GM20431 (cell line): ENCODE data around the gene NKAIN2.
"Not testable (repeated sequence)": the region's sequence is repeated elsewhere in the genome, so short reads cannot be mapped to it uniquely, and the experiment has no call there.

Experiments
- in situ Hi-C: fragments of 300-500 bp; cut with MseI, MboI; formaldehyde crosslinking; loops from one replicate; pipeline ENCODE4 v1.15.0; 2020; ENCODE audit warnings: low sequenced_read_pairs; ENCODE audit not compliant: unreplicated experiment

NKAIN2 gene

DNA sequence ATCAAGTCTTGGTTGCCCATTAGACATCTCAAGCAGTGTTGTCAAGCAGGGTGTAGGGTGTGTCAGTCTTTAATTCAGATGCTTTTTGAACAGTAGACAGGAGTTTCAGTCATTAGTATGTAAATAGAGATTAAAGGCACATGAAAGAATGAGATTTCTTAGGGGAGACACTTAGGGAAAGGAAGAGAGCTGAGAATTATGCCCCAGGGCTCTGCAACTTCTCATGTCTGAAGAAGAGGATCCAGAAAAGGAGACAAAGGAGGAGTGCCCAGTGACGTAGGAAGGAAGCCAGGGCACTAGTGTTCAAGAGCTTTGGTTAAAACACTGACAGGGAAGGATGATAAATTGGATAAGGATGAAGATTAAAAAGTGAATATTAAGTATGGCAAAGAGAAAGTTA, 569.7 kb downstream of the NKAIN2 start:
- in situ Hi-C loops, result no loop called here

DNA sequence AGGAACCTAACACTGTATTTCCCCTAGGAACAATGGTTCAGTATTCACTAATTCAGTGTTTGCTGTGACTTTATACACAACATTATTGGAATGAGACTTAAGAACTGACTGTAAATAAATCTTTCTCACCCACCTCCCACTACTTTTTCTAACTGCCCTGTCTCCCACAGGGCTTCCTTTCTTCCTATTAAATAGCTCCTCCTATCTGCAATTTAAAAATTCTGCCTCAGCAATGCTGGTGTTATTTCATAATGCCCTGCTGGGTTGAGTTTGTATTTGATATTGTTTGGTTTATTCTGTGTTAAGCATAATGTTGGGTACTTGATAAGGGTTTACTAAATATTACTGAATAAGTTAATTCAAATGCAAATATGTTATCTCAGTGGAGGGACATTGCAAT, 585.5 kb downstream of the NKAIN2 start:
- in situ Hi-C loops, result no loop called here

- in situ Hi-C loops, result no loop called here
Measured at GRCh38 chr6:124393536-124393935, 589.9 kb downstream of the NKAIN2 start.

GRCh38 chr6:124396361-124396760, 592.7 kb downstream of the NKAIN2 start:
- in situ Hi-C loops, result no loop called here

- in situ Hi-C loops, result no loop called here
Measured at GRCh38 chr6:124400261-124400999, 596.8 kb downstream of the NKAIN2 start.

- in situ Hi-C loops, result not testable (repeated sequence)
Measured at GRCh38 chr6:124410425-124410824, 606.8 kb downstream of the NKAIN2 start.

DNA sequence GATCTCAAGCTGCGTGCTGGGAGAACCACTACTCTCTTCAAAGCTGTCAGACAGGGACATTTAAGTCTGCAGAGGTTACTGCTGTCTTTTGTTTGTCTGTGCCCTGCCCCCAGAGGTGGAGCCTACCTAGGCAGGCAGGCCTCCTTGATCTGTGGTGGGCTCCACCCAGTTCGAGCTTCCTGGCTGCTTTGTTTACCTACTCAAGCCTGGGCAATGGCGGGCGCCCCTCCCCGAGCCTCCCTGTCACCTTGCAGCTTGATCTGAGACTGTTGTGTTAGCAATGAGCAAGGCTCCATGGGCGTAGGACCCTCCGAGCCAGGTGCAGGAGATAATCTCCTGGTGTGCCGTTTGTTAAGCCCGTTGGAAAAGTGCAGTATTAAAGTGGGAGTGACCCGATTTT, 609.0 kb downstream of the NKAIN2 start:
- in situ Hi-C loops, result not testable (repeated sequence)

GRCh38 chr6:124420116-124420840, 616.6 kb downstream of the NKAIN2 start:
- in situ Hi-C loops, result no loop called here

- in situ Hi-C loops, result no loop called here
Measured at GRCh38 chr6:124423621-124424020, 620.0 kb downstream of the NKAIN2 start.

GRCh38 chr6:124430740-124431318, 627.2 kb downstream of the NKAIN2 start:
- in situ Hi-C loops, result no loop called here

GRCh38 chr6:124432620-124433019, 629.0 kb downstream of the NKAIN2 start:
- in situ Hi-C loops, result no loop called here

DNA sequence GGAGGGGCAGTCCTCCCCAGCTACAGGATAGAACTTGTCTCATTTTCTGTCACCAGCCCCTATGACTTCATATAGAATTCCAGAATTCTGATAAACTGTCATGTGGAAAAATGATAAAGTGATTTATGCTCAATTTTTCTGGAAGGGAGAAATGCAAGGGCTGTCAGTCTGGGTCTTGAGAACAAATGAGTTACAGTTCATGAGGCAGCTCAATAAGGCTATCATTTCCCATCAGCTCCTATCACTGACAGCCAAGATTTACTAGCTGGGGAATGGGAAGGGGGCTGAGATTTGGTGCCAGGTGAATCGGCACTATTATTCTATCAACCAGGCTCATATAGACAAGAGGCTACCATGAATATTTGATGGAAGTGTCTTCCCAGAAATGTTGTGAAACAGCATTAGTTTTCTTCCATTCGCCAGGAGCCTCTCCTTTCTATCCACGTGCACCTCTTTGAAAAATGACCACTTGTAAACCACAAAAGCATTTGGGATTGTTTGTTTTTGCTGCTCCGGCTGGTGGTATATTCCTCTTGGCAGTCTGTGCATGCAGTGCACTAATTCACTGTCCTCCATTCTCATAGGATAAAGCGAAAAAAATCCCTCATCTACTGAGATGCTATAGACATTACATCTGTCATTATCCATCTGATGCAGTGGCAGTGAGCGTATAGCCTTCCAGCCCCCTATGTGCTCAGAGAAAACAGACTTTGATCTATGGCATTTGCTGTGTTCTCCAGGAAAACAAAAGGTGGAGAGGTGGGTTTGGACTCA, 629.9 kb downstream of the NKAIN2 start:
- in situ Hi-C loops, result no loop called here

DNA sequence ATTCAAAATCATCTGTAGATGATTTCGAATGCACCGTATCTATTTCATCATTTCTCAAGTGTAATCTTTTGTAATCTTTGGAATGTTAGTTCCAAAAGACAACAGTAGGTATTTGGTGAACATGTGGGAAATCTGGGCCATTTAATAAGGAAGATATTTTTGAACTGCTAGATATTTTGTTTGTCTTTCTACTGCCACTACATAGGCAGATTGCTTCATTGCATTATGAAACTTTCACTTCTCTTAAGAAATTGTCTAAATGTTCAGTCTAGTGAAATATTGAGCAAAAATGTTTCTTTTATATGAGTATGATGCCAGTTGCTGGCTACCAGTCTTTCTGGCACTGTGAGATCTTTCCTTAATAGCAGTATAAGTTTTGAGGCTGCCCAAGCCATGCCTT, 630.8 kb downstream of the NKAIN2 start:
- in situ Hi-C loops, result no loop called here

GRCh38 chr6:124436803-124437202, 633.1 kb downstream of the NKAIN2 start:
- in situ Hi-C loops, result no loop called here

- in situ Hi-C loops, result no loop called here
Measured at GRCh38 chr6:124438546-124439065, 634.9 kb downstream of the NKAIN2 start.

DNA sequence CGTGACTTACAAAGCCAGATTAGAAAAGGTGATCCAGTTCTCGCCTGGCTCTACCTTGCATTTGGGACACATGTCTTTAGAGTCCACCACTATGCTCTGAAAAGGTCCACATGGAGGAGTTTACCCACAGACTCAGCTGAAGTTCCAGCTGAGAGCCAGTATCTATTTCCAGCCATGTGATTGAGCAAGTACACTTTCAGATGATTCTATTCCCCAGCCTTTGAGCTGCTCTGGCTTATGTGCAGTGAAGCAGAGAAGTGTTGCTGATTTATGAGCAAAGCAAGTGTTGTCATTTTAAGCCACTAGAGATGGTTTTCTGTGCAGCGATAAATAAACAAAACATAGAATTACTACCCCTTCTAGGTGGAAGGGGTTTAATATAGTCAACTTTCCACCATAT, 637.8 kb downstream of the NKAIN2 start:
- in situ Hi-C loops, result no loop called here

DNA sequence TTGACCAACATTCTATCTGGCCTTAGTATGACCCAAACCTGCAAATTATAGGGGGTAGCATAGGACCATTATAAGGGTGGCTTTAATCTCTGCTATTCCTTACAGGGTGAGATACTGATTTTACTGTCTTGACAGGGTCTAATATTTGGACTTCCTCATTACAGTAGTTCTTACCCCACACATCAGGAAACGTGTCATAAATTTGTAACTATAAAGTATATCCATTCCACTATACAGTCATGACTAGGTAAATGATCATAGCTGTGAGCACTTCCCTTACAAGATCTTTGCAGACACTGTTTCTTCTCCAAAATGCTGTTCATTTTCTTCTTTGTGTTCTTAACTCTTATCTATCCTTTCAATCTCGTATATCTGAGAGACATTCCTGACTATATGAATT, 639.9 kb downstream of the NKAIN2 start:
- in situ Hi-C loops, result no loop called here

- in situ Hi-C loops, result no loop called here
Measured at GRCh38 chr6:124445581-124445980, 641.9 kb downstream of the NKAIN2 start.

GRCh38 chr6:124446961-124447360, 643.3 kb downstream of the NKAIN2 start:
- in situ Hi-C loops, result no loop called here

DNA sequence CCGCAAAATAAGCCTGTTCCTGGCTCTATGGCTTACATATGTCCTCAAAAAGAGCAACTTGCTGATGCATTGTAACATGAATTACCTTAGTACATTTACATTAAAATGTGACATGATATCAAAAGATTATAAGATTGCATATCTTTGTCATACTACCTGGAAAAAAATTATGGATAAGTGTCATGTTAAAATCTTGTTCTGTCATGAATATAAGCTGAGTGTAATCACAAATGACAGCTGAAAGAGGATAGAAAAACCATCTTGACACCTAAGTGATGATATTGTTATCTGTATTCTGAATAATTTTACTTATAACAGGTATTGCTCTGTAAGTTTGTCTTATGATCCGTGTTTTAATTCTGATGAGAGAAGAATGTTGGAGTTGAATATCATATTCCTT, 655.6 kb downstream of the NKAIN2 start:
- in situ Hi-C loops, result no loop called here
